Frontal cortex (tissue), 4 donors: ENCODE data around the gene HECTD1. TPM values are rescaled to one million over a fixed set of nuclear protein-coding genes. Genes with fewer than 3 reads are reported as not detected.
"Not testable (repeated sequence)": the region's sequence is repeated elsewhere in the genome, so short reads cannot be mapped to it uniquely, and the experiment has no call there.

Experiments used
- DNase-seq, 2 donors: peaks; one replicate each; pipeline ENCODE4 v3.0.0; 2012; ENCODE audit warnings: low spot score in 2 of 2
- FAIRE-seq: peaks from 2 replicates; lab custom pipeline; 2012; peaks lifted over from hg19 to GRCh38; lab: Jason Lieb, UNC
- small RNA-seq: library from RNA; depleted of rRNA; stranded (forward); fragments of <200 nt; gene quantifications from one replicate; pipeline ENCODE3, GENCODE V24; 2014
- total RNA-seq: library from RNA; depleted of rRNA; stranded (reverse); fragments of >200 nt; gene quantifications from one replicate; pipeline ENCODE4 v1.2.3, GENCODE V29; 2014
- donor health status: control.
- donor health status: control.
- donor health status: control.

Gene HECTD1
- total RNA-seq, 1 donor from 2014 or later, result 459 TPM

DNA sequence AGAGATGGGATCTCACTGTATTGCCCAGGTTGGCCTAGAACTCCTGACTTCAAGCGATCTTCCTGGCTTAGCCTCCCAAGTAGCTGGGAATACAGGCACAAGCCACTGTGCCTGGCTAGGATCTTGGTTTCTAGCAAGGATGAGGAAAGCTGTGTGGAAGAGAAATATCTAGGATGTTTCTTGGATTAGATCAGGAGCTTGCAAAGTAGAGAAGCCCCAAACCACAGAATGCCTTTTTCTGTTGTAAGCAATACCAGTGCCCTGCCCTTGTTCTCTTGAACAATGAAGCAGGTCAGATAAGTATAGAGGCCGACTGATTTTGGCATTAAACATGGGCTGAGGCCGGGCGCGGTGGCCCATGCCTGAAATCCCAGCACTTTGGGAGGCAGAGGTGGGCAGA lies 137.2 kb downstream of the HECTD1 start:
- FAIRE-seq, result no peak

DNA sequence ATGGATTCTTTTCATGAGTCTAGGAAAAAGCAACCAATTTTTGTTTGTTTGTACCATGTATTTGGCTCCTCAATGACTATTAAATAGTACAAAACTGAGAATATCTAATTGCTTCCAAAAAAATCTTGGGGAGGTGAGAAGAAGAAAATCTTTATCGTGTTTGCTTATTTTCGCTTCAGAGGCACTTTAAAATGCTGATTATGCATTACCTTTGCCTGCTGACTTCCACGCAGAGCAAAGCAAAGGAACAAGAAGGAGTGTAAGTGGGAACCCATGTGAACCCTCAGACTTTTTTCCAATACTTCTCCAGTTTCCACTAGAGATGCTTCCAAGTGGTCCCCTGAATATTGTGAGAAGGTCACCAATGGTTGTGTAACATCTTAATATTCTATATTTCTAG lies 138.2 kb downstream of the HECTD1 start:
- DNase-seq (no peak), FAIRE-seq (no peak)

More for the DNA sequence above, 137.2 kb downstream of the HECTD1 start:
- DNase-seq, result no peak

GRCh38 chr14:31068235-31068634 lies 139.4 kb downstream of the HECTD1 start:
- FAIRE-seq (no peak), DNase-seq (no peak)

- FAIRE-seq, DNase-seq: not testable (repeated sequence)
Measured at GRCh38 chr14:31062908-31063307, 144.7 kb downstream of the HECTD1 start.

- DNase-seq (no peak), FAIRE-seq (no peak)
Measured at GRCh38 chr14:31060253-31060875, 147.2 kb downstream of the HECTD1 start.

GRCh38 chr14:31059152-31059924 lies 148.3 kb downstream of the HECTD1 start:
- no peak for FAIRE-seq
- DNase-seq, result no peak

DNA sequence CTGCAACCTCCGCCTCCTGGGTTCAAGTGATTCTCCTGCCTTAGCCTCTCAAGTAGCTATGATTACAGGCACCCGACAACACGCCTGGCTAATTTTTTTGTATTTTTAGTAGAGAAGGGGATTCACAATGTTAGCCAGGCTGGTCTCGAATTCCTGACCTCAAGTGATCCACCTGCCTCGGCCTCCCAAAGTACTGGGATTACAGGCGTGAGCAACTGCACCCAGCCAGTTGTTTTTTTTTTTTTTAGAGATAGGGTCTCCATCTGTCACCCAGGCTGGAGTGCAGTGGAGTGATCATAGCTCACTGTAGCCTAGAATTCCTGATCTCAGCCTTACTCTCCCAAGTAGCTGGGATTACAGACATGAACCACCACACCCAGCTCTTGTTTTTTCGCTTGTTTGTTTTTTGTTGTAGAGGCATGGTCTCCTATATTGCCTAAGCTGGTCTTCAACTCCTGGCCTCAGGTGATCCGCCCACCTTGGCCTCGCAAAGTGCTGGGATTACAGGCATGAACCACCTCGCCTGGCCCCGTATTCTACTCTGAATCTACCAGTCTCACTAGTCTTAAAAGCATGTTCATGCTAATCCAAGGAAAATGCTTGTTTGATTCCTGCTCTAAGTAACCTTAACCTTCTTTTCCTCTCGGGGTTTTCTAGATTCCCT lies 149.8 kb downstream of the HECTD1 start:
- DNase-seq (no peak), FAIRE-seq (no peak)

DNA sequence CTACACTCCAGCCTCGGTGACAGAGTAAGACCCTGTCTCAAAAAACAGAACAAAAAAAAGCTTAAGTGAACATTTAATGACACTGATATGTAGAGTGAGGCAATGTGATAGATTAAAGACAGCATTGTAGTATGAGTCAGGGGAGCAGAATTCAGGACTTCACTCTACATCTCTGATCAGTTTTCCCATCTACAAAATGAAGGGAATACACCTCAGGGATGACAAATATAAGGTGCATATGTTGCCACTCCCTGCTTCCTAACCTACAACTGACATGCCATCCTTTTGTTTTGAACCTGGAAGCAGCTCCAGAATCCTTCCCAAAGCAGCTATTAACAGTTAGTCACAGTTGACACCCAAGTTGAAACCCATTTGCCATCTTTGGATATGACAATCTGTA lies 150.6 kb downstream of the HECTD1 start:
- FAIRE-seq (no peak), DNase-seq (no peak)

- DNase-seq, result not testable (repeated sequence)
Measured at GRCh38 chr14:31052905-31053586, 154.5 kb downstream of the HECTD1 start.

DNA sequence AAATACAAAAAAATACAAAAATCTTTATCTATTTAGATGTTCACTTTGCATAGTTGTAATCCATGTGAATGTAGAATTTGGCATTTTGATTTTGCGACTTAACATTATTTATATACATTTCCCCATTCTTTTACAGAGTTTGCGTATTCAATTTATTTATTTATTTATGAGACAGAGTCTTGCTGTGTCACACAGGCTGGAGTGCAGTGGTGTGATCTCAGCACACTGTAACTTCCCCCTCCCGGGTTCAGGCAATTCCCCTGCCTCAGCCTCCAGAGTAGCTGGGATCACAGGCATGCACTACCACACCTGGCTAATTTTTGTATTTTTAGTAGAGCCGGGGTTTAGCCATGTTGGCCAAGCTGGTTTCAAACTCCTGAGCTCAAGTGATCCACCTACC lies 156.1 kb downstream of the HECTD1 start:
- FAIRE-seq, result no peak
- DNase-seq, result no peak

More at GRCh38 chr14:31052905-31053586, 154.5 kb downstream of the HECTD1 start:
- FAIRE-seq, result not testable (repeated sequence)

GRCh38 chr14:31051023-31051422 lies 156.6 kb downstream of the HECTD1 start:
- FAIRE-seq, result no peak

More at GRCh38 chr14:31051023-31051422, 156.6 kb downstream of the HECTD1 start:
- no peak for DNase-seq

Small RNA genes lying within 50 kb of the gene (small RNA-seq; reads per million reads assigned to genes)
- gene RF00019, result not detected
- gene RNU6-541P, result not detected

Other genes starting within 250 kb of the HECTD1 start
- 26.9 TPM for gene AP4S1, start 182.1 kb downstream of the HECTD1 start, total RNA-seq
- 148 TPM for gene STRN3, start 181.4 kb downstream of the HECTD1 start, total RNA-seq
- gene HEATR5A, start 212.8 kb upstream of the HECTD1 start, total RNA-seq, result 26.9 TPM
- 67.3 TPM for gene DTD2, start 249.7 kb upstream of the HECTD1 start, total RNA-seq